Activated T-cell treated with anti-CD3 and anti-CD28 coated beads for 24 hours (primary cell): ENCODE data around the gene HRH3.

Source experiments
- DNase-seq: peaks from one replicate; pipeline ENCODE4 v3.0.0-alpha.2; 2020; ENCODE audit warnings: low read depth

The HRH3 gene

GRCh38 chr20:62174870-62175624, 45.0 kb downstream of the HRH3 start:
- no peak for DNase-seq

- no peak for DNase-seq
Observed at GRCh38 chr20:62174021-62174804, 45.9 kb downstream of the HRH3 start.

- DNase-seq, result no peak
Observed at GRCh38 chr20:62172666-62173065, 47.4 kb downstream of the HRH3 start.

- DNase-seq, result no peak
Observed at GRCh38 chr20:62171245-62171644, 48.8 kb downstream of the HRH3 start.

- no peak for DNase-seq
Observed at GRCh38 chr20:62170536-62170935, 49.5 kb downstream of the HRH3 start.

- DNase-seq, result no peak
Observed at GRCh38 chr20:62168890-62169435, 51.1 kb downstream of the HRH3 start.

- DNase-seq, result no peak
Observed at GRCh38 chr20:62168061-62168460, 52.0 kb downstream of the HRH3 start.

GRCh38 chr20:62167474-62167873, 52.6 kb downstream of the HRH3 start:
- DNase-seq, result no peak

GRCh38 chr20:62165762-62166399, 54.2 kb downstream of the HRH3 start:
- DNase-seq, result no peak
